Adipose tissue (tissue), 3 donors: Measurements from ENCODE around the gene BAAT. TPM values are rescaled to one million over a fixed set of nuclear protein-coding genes. Genes with fewer than 3 reads are reported as not detected.

Source experiments
- H3K27ac ChIP-seq: one replicate; pipeline ENCODE4 v1.5.1; 2013; ENCODE audit warnings: low read depth, low read length
- WGBS, 3 donors: extraction: QIAGEN DNeasy Blood & Tissue Kit; methylation state at CpG; one replicate each; pipeline ENCODE4 v1.1.7; 2013; 5-methylcytosine and 5-hydroxymethylcytosine counted together
- polyA plus RNA-seq, 3 donors: library from polyadenylated mRNA; stranded (reverse); fragments of 200-250 nt; gene quantifications; one replicate each; pipeline ENCODE4 v1.2.3, GENCODE V29; 2013
- donor health status: healthy with polysubstance abuse.
- donor health status: Bipolar disorder and iron deficiency.
- donor health status: healthy.

BAAT gene
- polyA plus RNA-seq, 3 donors: 0.03 to 0.32 TPM; not detected in 1

DNA sequence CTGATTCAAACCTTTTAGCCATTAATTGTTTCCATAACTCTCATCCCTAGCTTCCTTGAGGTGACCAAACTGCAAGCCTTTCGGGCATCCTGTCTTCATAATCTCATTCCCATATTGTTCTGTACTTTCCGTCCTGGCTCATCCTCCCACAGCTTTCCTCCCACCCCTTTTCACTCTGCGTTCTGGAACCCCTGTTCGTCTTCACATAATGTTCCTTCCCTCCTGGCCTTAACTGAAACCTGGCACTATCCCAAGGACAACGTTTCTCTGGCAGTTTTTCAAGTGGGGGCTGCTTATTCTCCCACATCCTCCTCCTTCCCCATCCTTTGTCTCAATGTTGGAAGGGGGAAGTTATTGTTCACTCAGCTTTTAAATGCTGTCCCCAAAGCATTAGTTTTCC is 15.3 kb upstream of the BAAT start:
- H3K27ac ChIP-seq: no peak overlapping the region
- 27 to 41% (median 28%) methylated on average over 5 of the region's 5 CpGs for WGBS, 3 donors

DNA sequence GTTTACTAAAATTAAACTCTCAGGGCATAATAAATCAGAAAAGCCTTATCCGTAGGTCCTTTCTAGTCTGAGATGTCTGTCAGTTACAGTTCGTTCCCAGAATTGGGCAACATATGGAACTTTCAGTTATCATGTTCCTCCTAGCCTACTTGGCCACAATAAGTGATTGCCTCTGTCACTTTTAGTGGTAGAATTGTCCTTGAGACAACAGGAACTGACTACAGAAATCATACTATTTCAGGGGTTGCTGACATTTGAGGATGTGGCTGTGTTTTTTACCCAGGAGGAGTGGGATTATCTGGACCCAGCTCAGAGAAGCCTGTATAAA is 14.8 kb upstream of the BAAT start:
- H3K27ac ChIP-seq: no peak overlapping the region
- WGBS, 3 donors: 3 to 7% (median 4%) methylated on average over 2 of the region's 2 CpGs

DNA sequence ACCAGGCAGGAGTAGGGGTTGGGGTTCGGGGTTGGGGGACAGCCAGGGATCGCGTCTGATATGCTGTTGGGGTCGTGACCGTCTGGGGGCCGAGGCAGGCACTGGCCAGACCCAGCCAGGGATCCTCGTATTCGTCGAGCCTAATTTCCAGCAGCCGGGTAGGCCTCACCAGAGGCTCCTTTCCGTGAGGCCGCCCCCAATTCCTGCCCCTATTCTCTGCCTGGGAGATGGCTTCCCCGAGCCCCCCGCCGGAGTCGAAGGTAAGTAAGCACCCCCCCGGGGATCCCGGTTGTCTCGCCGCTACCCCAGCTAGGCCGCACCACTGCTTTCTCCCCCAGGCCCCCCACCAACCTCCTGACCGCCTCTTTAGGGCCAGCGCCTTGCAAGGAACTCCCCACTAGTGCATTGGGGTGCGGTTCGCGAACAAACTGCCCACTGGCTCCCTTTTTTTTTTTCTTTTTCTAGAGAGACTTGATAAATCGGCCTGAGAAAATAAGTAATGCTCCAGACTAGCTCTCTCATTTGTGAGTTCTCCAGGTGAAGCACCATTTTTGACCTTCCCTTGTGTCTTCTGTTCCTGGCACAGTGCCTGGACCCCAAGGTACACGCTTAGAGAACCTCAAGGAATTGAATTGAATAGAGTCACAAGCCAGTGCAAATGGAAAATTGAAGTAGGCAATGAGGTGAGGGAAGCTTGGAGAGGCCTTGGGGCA is 14.3 kb upstream of the BAAT start:
- WGBS, 3 donors: 1 to 3% (median 2%) methylated on average over 23 to 28 of the region's 28 CpGs
- H3K27ac ChIP-seq: no peak overlapping the region

DNA sequence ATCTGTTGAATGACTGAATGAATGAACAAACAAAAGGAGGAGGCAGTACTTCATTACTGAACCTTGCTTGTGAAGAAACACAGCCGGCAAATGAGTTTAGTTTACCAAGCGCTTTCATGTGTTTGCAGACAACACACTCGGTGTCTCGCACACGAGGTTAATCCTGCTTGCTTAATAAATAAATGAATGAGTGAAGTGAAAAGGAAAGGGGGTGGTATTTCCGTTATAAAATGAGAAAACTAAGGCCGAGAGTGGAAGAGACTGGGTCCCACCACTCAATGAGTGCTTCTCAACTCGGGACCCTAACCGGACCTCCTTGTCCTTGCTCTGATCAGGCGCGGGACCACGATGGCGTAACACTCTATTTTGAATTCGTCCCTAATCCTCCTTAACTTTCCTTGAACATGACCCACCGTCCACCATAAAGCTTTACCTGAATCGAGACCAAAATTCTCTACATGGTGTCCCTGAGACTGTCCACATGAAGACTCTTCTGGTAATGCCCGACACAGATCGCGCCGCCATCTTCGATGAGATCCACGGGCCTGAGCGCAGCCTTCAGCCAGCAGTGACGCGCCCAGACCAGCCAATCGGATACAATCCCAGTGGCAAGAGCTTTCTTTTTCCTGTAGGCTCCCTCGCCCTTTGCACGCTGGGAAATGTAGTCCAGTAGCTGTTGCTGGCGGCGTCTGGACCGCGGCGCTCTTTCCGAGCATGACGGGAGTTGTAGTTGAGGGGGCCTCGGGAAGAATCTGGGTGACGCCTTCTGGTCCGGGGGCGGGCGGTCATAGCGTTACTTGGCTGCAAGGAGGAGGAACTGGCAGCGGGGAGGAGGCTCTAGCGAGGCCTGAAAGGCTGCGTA is 13.5 kb upstream of the BAAT start, which contains the start of the genes MRPL50 and ZNF189:
Gene MRPL50, minus strand, starts transcription at position 551 of the 862 bp plus-strand sequence. Its CDS starts 26 bp downstream, at position 525.
Gene ZNF189, plus strand, starts transcription at position 784 of the 862 bp plus-strand sequence. CDS start 306 bp downstream, outside the sequence.
- 0% methylated on average over 44 of the region's 44 CpGs for WGBS, 3 donors
- peak within 1 kb of the TSS; percentile 61 for H3K27ac ChIP-seq

DNA sequence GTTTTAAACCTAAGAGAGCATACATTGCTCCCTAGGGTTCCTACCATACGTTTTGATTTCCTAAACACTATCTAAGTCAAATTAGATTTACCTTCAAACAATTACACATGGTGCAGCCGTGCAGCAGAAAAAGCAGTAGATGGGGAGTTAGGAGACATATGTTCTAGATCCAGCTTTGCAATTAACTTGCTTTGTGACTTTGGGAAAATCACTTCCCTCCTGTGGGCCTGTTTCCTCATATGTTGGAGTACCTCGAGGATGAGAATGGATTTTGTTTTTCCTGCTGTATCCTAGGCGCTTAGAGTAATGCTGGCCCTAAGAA is 12.9 kb upstream of the BAAT start:
- H3K27ac ChIP-seq: no peak overlapping the region
- WGBS, 3 donors: 4 to 9% (median 8%) methylated on average over 4 of the region's 4 CpGs

DNA sequence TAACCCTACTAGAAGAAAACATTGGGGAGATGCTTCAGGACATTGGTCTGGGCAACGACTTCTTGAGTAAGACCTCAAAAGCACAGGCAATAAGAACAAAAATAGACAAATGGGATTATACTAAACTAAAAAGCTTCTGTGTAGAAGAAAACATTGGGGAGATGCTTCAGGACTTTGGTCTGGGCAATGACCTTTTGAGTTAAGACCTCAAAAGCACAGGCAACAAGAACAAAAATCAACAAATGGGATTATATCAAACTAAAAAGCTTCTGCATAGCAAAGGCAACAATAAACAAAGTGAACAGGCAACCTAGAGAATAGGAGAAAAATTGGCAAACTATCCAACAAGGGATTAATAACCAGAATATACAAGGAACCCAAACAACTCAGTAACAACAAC is 9.9 kb upstream of the BAAT start:
- H3K27ac ChIP-seq: no peak overlapping the region
- 93 to 100% (median 99%) methylated on average over 1 of the region's 1 CpG for WGBS, 3 donors

DNA sequence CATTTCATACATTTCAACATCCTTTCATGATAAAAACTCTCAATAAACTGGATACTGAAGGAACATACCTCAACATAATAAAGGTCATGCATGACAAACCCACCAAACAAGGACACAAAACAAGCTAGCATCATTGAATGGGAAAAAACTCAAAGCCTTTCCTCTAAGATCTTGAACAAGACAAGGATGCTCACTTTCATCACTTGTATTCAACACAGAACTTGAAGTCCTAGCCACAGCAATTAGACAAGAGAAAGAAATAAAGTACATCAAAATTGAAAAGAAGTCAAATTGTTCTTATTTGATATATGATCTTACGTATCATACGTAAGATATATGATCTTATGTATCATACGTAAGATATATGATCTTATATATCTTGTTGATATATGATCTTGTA is 8.3 kb upstream of the BAAT start:
- H3K27ac ChIP-seq: no peak overlapping the region
- 98 to 99% (median 99%) methylated on average over 3 of the region's 3 CpGs for WGBS, 3 donors

DNA sequence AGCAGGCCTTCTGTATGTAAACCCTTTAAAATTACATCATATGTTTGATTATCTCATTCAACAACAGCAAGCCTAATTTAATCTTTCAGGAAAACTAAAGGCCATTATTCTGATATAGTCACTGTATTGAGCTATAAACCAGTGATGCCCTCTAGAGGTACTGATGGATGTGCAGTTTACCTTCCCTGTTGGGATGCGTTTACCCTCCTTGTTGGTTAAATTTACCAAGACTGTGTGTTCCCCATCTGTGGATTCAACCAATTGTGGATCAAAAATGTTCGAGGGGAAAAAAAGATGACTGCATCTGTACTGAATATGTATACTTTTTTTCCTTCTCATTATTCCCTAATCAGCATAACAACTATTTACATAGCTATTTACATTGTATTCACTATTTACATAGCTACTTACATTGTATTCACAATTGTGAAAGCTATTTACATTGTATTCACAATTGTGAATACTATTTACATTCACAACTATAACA is 3.7 kb upstream of the BAAT start:
- WGBS, 3 donors: 83 to 89% (median 88%) methylated on average over 2 of the region's 2 CpGs
- H3K27ac ChIP-seq: no peak overlapping the region

DNA sequence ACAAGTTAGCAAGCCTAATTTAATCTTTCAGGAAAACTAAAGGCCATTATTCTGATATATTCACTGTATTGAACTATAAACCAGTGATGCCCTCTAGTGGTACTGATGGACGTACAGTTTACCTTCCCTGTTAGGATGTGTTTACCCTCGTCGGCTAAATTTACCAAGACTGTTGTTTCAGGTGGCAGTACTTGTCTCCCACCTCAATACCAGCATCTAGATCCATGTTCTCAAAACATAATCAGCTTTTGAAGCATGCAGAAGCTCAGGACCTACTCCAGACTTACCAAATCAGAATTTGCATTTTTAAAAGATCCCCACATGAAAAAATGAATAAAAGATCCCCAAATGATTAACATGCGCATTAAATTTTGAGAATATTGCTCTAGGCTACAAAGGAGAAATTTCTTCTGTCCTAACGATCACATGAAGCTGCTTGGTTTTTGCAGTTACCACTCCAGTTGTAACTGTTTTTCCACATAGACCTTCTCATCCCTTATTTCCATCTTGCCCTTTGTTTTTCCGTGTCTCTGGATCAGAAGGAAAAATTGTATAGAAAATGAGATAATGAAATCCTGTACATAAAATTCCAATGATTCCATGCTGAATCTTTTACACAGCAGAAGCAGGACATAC is 3.2 kb upstream of the BAAT start:
- WGBS, 3 donors: 50 to 58% (median 56%) methylated on average over 6 of the region's 6 CpGs
- no peak overlapping the region for H3K27ac ChIP-seq

DNA sequence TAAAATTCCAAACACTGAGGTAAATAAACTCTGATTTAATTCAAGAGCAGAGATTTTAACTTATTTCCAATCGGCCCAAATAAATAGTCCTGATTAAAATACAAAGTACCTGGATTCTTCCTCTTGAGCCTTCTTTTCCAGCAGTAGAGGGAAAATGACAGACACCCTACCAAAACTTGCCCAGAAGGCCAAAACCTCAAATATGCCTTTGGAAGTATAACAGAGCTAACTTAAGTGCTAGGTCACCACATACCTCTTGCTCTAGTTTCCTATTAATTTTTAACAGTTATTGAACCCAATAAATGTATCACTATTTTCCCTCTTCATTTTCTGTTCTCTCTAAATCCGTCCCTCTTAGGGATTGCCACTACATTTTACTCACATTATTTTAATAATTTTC is 1.4 kb downstream of the BAAT start:
- WGBS, 3 donors: 59 to 92% (median 90%) methylated on average over 2 of the region's 2 CpGs

DNA sequence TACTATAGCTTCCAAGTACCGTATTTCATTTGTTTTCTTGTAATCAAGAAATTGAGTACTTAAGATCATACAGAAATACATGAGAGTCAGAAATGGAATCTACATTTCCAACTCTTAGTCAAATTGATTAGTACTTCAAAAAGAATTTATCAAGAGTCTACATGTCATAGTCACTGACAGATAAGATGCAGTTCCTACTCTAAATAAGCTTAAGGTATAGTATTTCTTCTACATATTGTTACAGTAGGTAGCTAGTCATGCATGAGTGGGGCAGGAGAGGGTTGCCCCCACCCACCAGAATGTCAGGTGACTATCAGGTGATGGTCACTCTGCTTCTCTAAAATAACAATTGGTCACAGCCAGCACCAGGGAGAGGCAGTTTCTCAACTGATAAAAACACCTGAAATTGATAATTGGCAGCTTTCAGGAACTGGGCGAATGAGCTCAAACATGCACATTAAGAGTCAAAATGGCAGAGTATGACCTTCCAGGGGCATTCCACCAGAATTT is 2.9 kb downstream of the BAAT start:
- 67 to 89% (median 87%) methylated on average over 2 of the region's 2 CpGs for WGBS, 3 donors

More for the DNA sequence above, 1.4 kb downstream of the BAAT start:
- H3K27ac ChIP-seq: no peak overlapping the region

DNA sequence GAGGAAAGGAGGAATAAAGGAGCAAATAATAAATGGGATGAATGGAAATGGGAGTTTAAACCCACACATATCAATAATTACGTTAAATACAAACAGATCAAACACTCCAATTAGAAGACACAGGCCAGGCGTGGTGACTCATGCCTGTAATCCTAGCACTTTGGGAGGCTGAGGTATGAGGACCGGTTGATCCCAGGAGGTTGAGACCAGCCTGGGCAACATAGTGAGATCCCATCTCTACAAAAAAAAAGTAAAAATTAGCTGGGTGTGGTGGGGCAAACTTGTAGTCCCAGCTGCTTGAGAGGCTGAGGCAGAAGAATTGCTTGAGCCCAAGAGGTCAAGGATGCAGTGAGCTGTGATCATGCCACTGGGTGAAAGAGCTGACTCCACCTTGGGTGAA is 3.7 kb downstream of the BAAT start:
- WGBS, 3 donors: 88 to 97% (median 94%) methylated on average over 3 of the region's 3 CpGs
- H3K27ac ChIP-seq: no peak overlapping the region

More for the DNA sequence above, 2.9 kb downstream of the BAAT start:
- H3K27ac ChIP-seq: no peak overlapping the region

DNA sequence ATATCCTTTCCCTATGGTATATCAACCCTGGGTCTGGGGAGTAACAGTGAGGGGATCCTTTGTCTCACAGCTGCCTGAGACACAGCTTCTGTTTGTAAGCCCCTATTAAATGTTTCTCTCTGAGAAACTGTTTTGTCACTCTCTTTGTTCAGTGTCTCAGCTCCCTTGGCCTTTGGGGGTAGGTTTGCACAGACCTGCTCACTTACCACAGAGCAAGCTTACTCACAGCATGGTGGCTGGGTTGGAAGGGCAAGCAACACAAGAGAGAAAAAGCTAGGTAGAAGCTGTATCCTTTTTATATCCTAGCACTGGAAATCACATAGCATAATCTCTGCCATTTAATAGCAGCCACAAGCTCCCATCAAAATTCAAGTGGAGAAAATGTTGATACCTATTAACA is 4.5 kb downstream of the BAAT start:
- H3K27ac ChIP-seq: no peak overlapping the region

DNA sequence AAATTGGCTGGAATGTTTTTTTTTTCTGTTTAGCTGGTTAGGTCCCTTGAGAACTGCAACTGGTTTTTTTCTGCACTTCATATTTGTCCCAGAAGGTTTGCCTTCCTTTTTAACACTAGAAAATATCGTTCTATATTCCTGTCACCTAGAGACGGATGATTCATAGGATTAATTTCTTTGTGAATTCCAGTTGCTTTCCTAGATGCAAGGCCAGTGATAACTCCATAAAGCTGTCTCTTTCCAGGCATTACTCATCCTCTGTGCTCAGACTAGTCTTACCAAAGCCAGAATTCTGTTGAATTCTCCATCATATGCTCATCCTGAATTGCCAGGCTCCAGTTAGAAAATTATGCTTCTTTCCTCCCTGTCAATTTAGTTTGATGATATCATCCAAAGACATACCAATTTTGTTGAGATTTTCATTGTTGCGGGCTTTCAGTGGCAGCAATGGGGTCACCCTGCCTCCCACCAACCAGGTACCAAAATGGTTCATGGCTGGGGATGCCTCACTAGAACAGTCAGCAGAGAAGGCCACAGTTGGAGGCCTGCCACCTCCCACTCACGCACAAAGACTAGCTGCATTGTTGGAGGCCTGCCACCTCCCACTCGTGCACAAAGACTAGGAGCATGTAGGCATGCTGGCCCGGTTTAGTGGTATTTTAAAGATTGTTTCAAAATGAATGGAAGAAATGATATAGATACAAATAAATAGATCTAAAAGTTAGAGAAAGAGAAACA is 8.5 kb downstream of the BAAT start:
- 62 to 85% (median 69%) methylated on average over 6 of the region's 6 CpGs for WGBS, 3 donors
- H3K27ac ChIP-seq: no peak overlapping the region

DNA sequence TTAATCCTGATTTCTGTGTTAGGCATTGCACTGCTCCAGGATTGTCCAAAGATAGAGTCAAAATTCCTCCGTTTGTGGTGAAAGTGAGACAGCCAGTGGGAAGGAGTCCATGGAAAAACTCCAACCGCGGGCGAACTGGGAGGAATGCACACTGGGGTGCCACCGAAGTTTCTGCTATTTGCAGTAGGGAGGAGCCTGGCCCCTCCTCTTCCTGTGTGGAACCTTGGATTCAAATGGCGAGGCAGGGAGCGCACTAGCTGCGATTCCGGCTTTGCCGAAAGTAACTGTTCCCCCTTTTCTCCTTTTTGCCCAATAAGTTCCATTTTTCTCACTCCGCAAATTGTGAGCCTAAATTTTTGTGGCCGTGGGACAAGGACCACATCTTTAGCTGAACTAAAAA is 9.3 kb downstream of the BAAT start:
- WGBS, 3 donors: 90 to 93% (median 93%) methylated on average over 12 of the region's 12 CpGs

DNA sequence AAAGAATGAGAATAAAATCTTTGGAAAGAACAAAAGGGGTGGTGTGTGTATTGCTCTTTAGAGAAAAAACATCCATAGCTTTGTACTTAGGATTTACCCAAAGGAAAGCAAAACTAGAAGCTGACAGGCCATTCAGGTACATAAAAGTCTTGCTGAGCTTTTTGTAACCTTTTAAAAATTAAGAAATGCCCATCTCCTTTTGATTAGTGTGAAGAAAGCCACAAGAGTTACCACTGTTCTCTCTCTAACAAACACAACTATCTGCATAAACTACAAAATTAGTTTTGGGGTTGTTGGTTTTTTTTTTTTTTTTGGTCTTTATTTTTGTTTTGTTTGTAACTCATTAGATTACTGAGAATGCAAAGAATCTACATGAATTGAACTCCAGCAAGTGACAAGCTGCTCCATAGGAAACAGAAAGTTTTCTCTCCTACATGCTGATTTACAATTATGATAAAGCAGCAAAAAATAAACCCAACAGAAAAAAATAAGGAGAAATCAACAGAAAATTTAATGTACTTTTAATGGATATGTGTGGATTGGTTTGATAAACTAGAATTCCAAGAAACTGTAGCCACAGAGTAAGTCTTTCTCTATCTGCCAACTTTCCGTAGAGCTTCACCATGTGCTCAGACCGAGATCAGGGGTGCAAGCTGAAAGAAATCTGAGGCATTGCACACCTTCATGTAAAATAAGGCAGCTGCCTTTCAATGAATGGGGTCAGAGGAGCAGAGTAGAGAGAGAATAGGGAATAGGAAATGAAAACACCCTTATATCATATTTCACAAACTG is 12.3 kb downstream of the BAAT start:
- WGBS, 3 donors: 50 to 79% (median 68%) methylated on average over 2 of the region's 2 CpGs
- no peak overlapping the region for H3K27ac ChIP-seq

More for the DNA sequence above, 9.3 kb downstream of the BAAT start:
- H3K27ac ChIP-seq: no peak overlapping the region

DNA sequence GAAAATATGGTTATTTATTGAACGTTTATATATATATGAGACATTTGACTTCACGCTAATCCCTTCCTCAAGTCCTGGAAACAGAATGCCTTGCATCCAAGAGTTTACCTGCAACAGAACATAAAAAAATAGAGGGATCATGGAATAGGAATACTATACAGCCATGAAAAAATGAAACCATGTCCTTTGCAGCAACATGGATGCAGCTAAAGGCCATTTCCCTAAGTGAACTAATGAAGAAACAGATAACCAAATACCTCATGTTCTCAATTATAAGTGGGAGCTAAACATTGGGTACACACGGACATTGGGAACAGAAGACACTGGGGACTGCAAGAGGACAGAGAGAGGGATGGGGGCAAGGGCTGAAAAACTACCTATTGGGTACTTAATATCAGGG is 13.0 kb downstream of the BAAT start:
- H3K27ac ChIP-seq: no peak overlapping the region
- WGBS, 3 donors: 93 to 95% (median 94%) methylated on average over 3 of the region's 3 CpGs
